ENCODE data around the gene STARD4.

The STARD4 gene

GRCh38 chr5:111512375-111513130, at the start of gene STARD4:
STARD4 (minus strand) TSS chr5:111512535; CDS start chr5:111507433, 5,102 bp downstream.
- DNase-seq = peak; percentile 88

GRCh38 chr5:111559680-111560079, 47.3 kb upstream of the STARD4 start:
- DNase-seq = no peak

GRCh38 chr5:111557686-111558085, 45.4 kb upstream of the STARD4 start:
- no peak for DNase-seq

GRCh38 chr5:111557111-111557510, 44.8 kb upstream of the STARD4 start:
- DNase-seq = no peak

- DNase-seq = peak; percentile 46
Measured at GRCh38 chr5:111556501-111556900, 44.2 kb upstream of the STARD4 start.

- no peak for DNase-seq
Measured at GRCh38 chr5:111555760-111556159, 43.4 kb upstream of the STARD4 start.

GRCh38 chr5:111553868-111554267, 41.5 kb upstream of the STARD4 start:
- DNase-seq = no peak

- no peak for DNase-seq
Measured at GRCh38 chr5:111552896-111553295, 40.6 kb upstream of the STARD4 start.

- DNase-seq = no peak
Measured at GRCh38 chr5:111552492-111552891, 40.2 kb upstream of the STARD4 start.

- DNase-seq = no peak
Measured at GRCh38 chr5:111551569-111552275, 39.4 kb upstream of the STARD4 start.

- DNase-seq = no peak
Measured at GRCh38 chr5:111551161-111551560, 38.8 kb upstream of the STARD4 start.

- peak; percentile 73 for DNase-seq
Measured at GRCh38 chr5:111550282-111551020, 38.1 kb upstream of the STARD4 start.

- peak; percentile 73 for DNase-seq
Measured at GRCh38 chr5:111548992-111549649, 36.8 kb upstream of the STARD4 start.

GRCh38 chr5:111548348-111548950, 36.1 kb upstream of the STARD4 start:
- DNase-seq = no peak

GRCh38 chr5:111545031-111545430, 32.7 kb upstream of the STARD4 start:
- DNase-seq = no peak

- no peak for DNase-seq
Measured at GRCh38 chr5:111537141-111538024, 25.0 kb upstream of the STARD4 start.

- DNase-seq = no peak
Measured at GRCh38 chr5:111535879-111536549, 23.7 kb upstream of the STARD4 start.

GRCh38 chr5:111532886-111533582, 20.7 kb upstream of the STARD4 start:
- no peak for DNase-seq

GRCh38 chr5:111530298-111530740, 18.0 kb upstream of the STARD4 start:
- DNase-seq = no peak

- DNase-seq = no peak
Measured at GRCh38 chr5:111528056-111528455, 15.7 kb upstream of the STARD4 start.

Measured in NCI-H1092 treated with DMSO at 0.1 percent for 48 hours (cell line).